ENCODE results near the gene KLK5. TPM values are rescaled to one million over a fixed set of nuclear protein-coding genes. Genes with fewer than 3 reads are reported as not detected.

Gene KLK5
- total and polyA plus RNA-seq, 2 donors (not counting 1 experiment from before 2014, with no cell fraction given): not detected

DNA sequence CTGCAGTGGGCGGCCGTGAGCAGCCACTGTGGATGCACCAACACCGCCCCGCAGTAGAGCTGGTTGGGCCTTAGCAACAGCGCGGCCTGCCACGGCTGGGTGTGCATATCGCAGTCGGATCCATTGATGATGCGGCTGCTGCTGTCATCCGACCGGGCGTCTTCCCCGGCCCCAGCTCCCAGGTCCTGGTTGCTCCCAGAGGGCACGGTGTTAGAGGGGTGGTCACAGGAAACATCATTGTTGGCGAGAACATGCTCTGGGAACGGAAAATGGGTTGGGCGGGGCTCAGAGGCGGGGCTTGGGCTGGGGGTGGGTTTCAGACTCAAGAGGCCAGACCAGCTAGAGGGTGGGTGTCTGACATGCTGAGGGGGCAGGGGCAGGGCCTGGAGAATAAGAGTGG is 3.0 kb downstream of the KLK5 start:
- Mint-ChIP-seq H3K27me3 (peaks cover 37% of the 10 kb centered on the region), H3K4me1 (no peaks in the 10 kb centered on the region), H3K9me3 (ENCODE audit: insufficient read depth) (no peaks in the 10 kb centered on the region), H3K4me3 (no peak overlapping the region), H3K27ac (no peak overlapping the region)
- intact Hi-C loops (cut with micrococcal nuclease): no loop called here
- H3K9ac ChIP-seq (ENCODE audit: low read length): no peak overlapping the region
- TF ChIP-seq, protein P1, sequence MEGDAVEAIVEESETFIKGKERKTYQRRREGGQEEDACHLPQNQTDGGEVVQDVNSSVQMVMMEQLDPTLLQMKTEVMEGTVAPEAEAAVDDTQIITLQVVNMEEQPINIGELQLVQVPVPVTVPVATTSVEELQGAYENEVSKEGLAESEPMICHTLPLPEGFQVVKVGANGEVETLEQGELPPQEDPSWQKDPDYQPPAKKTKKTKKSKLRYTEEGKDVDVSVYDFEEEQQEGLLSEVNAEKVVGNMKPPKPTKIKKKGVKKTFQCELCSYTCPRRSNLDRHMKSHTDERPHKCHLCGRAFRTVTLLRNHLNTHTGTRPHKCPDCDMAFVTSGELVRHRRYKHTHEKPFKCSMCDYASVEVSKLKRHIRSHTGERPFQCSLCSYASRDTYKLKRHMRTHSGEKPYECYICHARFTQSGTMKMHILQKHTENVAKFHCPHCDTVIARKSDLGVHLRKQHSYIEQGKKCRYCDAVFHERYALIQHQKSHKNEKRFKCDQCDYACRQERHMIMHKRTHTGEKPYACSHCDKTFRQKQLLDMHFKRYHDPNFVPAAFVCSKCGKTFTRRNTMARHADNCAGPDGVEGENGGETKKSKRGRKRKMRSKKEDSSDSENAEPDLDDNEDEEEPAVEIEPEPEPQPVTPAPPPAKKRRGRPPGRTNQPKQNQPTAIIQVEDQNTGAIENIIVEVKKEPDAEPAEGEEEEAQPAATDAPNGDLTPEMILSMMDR (IDR thresholded peaks at IDR 0.05): no peak
- no peak for TF ChIP-seq EZH2 (IDR thresholded peaks at IDR 0.05; ENCODE audit: borderline replicate concordance, insufficient read depth, low read depth, low read length, poor library complexity, severe bottlenecking)
- H3K36me3 ChIP-seq (replicated peaks in 1 of 2; ENCODE audit: control extremely low read depth in 1 of 2, control insufficient read depth in 1 of 2, extremely low read depth in 1 of 2, insufficient read depth in 2 of 2, low read length in 1 of 2): no peaks in the 10 kb centered on the region
- H3K27ac ChIP-seq (ENCODE audit: low read length in 2 of 2): no peak overlapping the region
- WGBS (ENCODE audit: insufficient coverage): 57% methylated on average over 19 of the region's 19 CpGs
- H3K4me3 ChIP-seq (ENCODE audit: control extremely low read depth in 1 of 5, extremely low read depth in 1 of 5, insufficient read depth in 1 of 5, low read depth in 2 of 5, low read length in 4 of 5): no peak overlapping the region
- ATAC-seq (ENCODE audit: low read depth) (no peak), DNase-seq (no peak)
- H4K20me1 ChIP-seq (ENCODE audit: control insufficient read depth, insufficient read depth, low read length, poor library complexity, severe bottlenecking): no peaks in the 10 kb centered on the region
- POLR2A ChIA-PET: no interaction called here
- no peaks in the 10 kb centered on the region for H3K4me1 ChIP-seq (ENCODE audit: control insufficient read depth in 2 of 2, insufficient read depth in 2 of 2, low read length in 2 of 2)
- H3K27me3 ChIP-seq (replicated peaks in 1 of 4; ENCODE audit: control extremely low read depth in 1 of 4, control insufficient read depth in 3 of 4, insufficient read depth in 4 of 4, low read length in 3 of 4): no peaks in the 10 kb centered on the region
- CTCF ChIA-PET: no interaction called here
- no peak overlapping the region for H2AFZ ChIP-seq (ENCODE audit: insufficient read depth, low read depth, low read length, poor library complexity, severe bottlenecking)
- peaks cover 0 to 15% (median 0%) of the 10 kb centered on the region in 3 donors for H3K9me3 ChIP-seq (ENCODE audit: control extremely low read depth in 1 of 3, control insufficient read depth in 2 of 3, insufficient read depth in 1 of 3, low read length in 2 of 3)
- H3K4me2 ChIP-seq (replicated peaks; ENCODE audit: low read depth, low read length, poor library complexity, severe bottlenecking): no peak overlapping the region
- no peaks in the 10 kb centered on the region for H3K79me2 ChIP-seq (ENCODE audit: control insufficient read depth, insufficient read depth, low read length)

DNA sequence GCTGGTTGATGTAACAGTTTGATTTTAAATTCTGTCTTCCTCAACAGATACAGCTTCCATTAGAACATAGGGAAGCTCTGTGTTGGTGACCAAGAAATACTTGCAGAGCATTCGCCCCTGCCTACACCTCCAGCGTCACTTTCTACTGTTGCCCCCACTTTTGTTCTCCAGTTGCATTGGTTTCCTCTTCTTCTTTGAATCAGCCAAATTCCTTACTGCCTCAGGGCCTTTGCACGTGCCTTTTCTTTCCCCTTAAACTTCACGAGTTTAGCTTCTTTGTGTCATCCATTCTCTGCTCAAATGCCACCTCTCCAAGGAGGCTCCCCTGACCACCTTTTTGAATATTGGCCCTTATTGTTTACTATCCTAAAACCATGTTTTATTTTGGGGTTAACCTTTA is 5.7 kb downstream of the KLK5 start:
- no peaks in the 10 kb centered on the region for H3K36me3 ChIP-seq (replicated peaks in 1 of 2; ENCODE audit: control extremely low read depth in 1 of 2, control insufficient read depth in 1 of 2, extremely low read depth in 1 of 2, insufficient read depth in 2 of 2, low read length in 1 of 2)
- TF ChIP-seq EZH2 (IDR thresholded peaks at IDR 0.05; ENCODE audit: borderline replicate concordance, insufficient read depth, low read depth, low read length, poor library complexity, severe bottlenecking): no peak
- TF ChIP-seq, protein P1 (IDR thresholded peaks at IDR 0.05): no peak
- H3K9me3 ChIP-seq (ENCODE audit: control extremely low read depth in 1 of 3, control insufficient read depth in 2 of 3, insufficient read depth in 1 of 3, low read length in 2 of 3): peaks cover 0 to 15% (median 0%) of the 10 kb centered on the region in 3 donors
- H4K20me1 ChIP-seq (ENCODE audit: control insufficient read depth, insufficient read depth, low read length, poor library complexity, severe bottlenecking): no peaks in the 10 kb centered on the region
- no peaks in the 10 kb centered on the region for H3K27me3 ChIP-seq (replicated peaks in 1 of 4; ENCODE audit: control extremely low read depth in 1 of 4, control insufficient read depth in 3 of 4, insufficient read depth in 4 of 4, low read length in 3 of 4)
- POLR2A ChIA-PET: interaction anchor here (0.6 kb wide), 1 partner anchor 632 kb away, joined by 10 read pairs; no protein-coding TSS in a partner anchor
- WGBS (ENCODE audit: insufficient coverage): 79% methylated on average over 4 of the region's 4 CpGs
- DNase-seq (no peak), ATAC-seq (ENCODE audit: low read depth) (no peak)
- H3K4me3 ChIP-seq (ENCODE audit: control extremely low read depth in 1 of 5, extremely low read depth in 1 of 5, insufficient read depth in 1 of 5, low read depth in 2 of 5, low read length in 4 of 5): no peak overlapping the region
- no peaks in the 10 kb centered on the region for H3K79me2 ChIP-seq (ENCODE audit: control insufficient read depth, insufficient read depth, low read length)
- H3K4me3 Mint-ChIP-seq: no peak overlapping the region
- H3K27me3 Mint-ChIP-seq: peaks cover 33% of the 10 kb centered on the region
- H3K9ac ChIP-seq (ENCODE audit: low read length): no peak overlapping the region
- no peaks in the 10 kb centered on the region for H3K4me1 ChIP-seq (ENCODE audit: control insufficient read depth in 2 of 2, insufficient read depth in 2 of 2, low read length in 2 of 2)
- no peak overlapping the region for H2AFZ ChIP-seq (ENCODE audit: insufficient read depth, low read depth, low read length, poor library complexity, severe bottlenecking)
- no peak overlapping the region for H3K4me2 ChIP-seq (replicated peaks; ENCODE audit: low read depth, low read length, poor library complexity, severe bottlenecking)
- intact Hi-C loops (cut with micrococcal nuclease): no loop called here
- no peak overlapping the region for H3K27ac ChIP-seq (ENCODE audit: low read length in 2 of 2)
- CTCF ChIA-PET: no interaction called here
- H3K27ac Mint-ChIP-seq: no peak overlapping the region
- H3K4me1 Mint-ChIP-seq: no peaks in the 10 kb centered on the region
- no peaks in the 10 kb centered on the region for H3K9me3 Mint-ChIP-seq (ENCODE audit: insufficient read depth)
